A673 (cell line): Measurements from ENCODE around the gene DLX1.

ENCODE experiments used
- CTCF ChIP-seq: fragments of 300-800, 200-600 bp; sonication (generic); conservative IDR thresholded peaks from 2 replicates; pipeline ENCODE4 v1.5.1; 2017; ENCODE audit warnings: low read depth, mild to moderate bottlenecking, antibody characterized with exemption, low read length, moderate library complexity, mixed read lengths
- EZH2 ChIP-seq: fragments of 200-600 bp; sonication (generic); IDR thresholded peaks from 2 replicates; pipeline ENCODE4 v1.6.1; 2017; ENCODE audit warnings: borderline replicate concordance, low read depth, mild to moderate bottlenecking, mixed read lengths, antibody characterized with exemption, low read length; ENCODE audit not compliant: poor library complexity, severe bottlenecking

DNA sequence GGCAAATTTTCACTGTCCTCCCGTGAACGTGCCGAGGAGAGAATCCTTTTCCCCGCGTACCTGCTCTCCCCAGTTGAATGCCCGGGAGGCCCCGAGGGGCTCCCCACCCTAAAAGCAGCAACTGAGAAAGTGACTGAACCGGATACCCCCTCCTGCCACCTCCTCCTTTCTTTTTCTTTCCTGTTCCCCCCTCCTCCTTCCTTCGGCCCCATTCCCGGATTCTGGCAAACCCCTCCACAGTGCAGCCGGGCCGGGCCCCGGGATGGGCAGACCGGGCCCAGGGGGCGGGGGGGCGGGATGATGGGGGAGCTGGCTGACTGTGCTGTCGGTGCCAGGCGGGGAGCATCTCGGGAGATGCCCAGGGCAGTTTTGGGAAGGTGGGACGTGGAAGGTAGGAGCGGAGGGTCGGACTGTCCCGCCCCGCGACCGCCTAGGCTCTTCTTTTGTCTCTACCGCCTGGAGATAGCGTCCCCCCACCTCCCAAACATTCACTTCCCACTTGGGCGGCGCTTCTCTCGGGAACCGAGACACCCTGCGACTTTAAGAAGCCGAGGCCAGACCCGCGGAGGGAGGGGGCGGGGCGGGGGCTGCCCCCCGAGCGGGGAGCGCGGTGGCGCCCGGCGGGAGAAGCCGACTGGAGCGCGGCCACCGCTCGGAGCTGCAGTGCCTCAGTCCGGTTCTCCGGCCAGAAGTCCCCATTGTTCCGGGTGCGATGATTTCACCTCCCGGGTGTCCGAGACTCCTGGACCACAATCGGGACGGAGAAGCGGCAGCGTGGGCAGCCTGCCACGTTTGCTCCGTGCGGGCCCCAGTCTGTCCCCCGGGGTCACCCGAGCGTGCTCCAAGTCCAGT is 9.2 kb downstream of the DLX1 start:
- TF ChIP-seq CTCF (no peak), EZH2 (no peak)
